GM06990 (cell line): ENCODE data around the gene ERCC6L.

Experiments
- DNase-seq: peaks from one replicate; pipeline ENCODE4 v3.0.0-alpha.2; 2011; ENCODE audit not compliant: insufficient read length; ENCODE audit errors: extremely low read depth
- H3K27me3 ChIP-seq: replicated peaks from 2 replicates; pipeline ENCODE4 v1.6.0; 2011; ENCODE audit warnings: low read length; ENCODE audit not compliant: control insufficient read depth, insufficient read depth
- H3K36me3 ChIP-seq: 2 replicates; pipeline ENCODE4 v1.5.1; 2011; ENCODE audit warnings: low read length; ENCODE audit not compliant: control insufficient read depth, insufficient read depth
- H3K4me3 ChIP-seq: replicated peaks from 2 replicates; pipeline ENCODE4 v1.5.1; 2011; ENCODE audit warnings: low read depth, mild to moderate bottlenecking, control low read depth, low read length
- TF ChIP-seq, protein P1 (sequence below): IDR thresholded peaks from 2 replicates; pipeline ENCODE4 v1.5.1; 2011; ENCODE audit warnings: low read length, control low read depth, mild to moderate bottlenecking, inconsistent platforms; ENCODE audit not compliant: insufficient read depth, poor library complexity, severe bottlenecking

Gene ERCC6L

DNA sequence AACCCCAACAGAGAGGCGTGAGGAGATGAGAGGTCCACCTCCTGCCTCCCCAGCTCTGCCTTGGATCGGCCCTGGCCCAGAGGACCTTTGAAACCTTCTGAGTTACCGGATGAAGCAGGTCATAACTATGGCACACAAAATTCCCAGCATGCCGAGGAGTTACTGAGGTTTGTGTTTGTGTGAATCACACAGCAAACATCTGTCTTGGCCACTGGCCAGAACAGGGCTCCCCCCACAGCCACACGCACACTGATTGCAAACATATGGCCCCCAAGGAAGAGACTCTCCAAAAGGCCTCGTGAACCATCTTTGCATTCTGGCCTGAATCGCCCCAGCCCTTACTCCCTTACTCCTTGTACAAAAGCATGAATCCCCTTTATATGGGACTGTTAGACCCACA, 19.3 kb upstream of the ERCC6L start:
- TF ChIP-seq, protein P1, sequence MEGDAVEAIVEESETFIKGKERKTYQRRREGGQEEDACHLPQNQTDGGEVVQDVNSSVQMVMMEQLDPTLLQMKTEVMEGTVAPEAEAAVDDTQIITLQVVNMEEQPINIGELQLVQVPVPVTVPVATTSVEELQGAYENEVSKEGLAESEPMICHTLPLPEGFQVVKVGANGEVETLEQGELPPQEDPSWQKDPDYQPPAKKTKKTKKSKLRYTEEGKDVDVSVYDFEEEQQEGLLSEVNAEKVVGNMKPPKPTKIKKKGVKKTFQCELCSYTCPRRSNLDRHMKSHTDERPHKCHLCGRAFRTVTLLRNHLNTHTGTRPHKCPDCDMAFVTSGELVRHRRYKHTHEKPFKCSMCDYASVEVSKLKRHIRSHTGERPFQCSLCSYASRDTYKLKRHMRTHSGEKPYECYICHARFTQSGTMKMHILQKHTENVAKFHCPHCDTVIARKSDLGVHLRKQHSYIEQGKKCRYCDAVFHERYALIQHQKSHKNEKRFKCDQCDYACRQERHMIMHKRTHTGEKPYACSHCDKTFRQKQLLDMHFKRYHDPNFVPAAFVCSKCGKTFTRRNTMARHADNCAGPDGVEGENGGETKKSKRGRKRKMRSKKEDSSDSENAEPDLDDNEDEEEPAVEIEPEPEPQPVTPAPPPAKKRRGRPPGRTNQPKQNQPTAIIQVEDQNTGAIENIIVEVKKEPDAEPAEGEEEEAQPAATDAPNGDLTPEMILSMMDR, result no peak
- Histone ChIP-seq H3K27me3 (no peaks in the 10 kb centered on the region; the same call in 1 of the 2 replicates), H3K36me3 (no peaks in the 10 kb centered on the region), H3K4me3 (no peak overlapping the region)
- DNase-seq, result no peak

DNA sequence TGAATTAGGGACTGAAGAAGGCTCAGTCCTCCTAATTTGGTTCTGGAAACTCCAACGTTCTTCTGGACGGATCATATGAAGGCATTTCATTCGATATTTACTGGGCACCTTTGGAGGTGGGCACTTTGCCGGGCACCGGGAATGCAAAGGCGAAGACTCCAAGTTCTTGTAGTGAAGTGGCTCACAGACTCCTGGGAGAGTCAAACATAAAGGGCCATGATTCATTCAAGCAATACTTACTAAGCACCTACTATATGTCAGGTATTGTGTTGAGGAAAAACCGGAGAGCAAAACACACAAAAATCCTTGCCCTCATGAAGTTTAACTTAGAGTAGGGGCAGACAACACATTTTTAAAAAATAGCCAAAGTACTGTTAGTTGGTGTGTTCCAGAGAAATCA, 17.0 kb upstream of the ERCC6L start:
- Histone ChIP-seq H3K4me3 (no peak overlapping the region), H3K36me3 (no peaks in the 10 kb centered on the region), H3K27me3 (no peaks in the 10 kb centered on the region; the same call in 1 of the 2 replicates)
- TF ChIP-seq, protein P1, result no peak
- no peak for DNase-seq

DNA sequence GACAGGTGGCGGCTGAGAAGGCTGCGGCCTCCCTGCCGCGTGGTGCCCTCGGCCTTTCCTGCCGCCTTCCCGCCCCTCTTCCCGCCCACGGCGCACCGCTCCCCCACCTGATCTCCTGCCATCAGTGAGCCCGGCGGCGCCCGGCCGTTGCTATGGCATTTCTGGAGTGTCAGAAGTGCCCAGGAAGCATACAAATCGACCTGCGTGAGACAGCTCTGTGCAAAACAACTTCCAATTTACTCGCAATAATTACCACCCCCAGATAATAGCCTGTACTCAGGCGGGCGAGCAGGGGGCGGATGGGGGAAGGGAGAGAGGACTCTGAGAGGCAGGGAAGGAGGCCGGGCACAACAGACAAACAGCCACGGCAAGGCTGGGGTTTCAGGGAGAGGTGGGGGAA, 16.6 kb upstream of the ERCC6L start:
- no peak for DNase-seq
- TF ChIP-seq, protein P1, result no peak
- H3K4me3 ChIP-seq, result no peak overlapping the region
- H3K27me3 ChIP-seq, result no peaks in the 10 kb centered on the region; the same call in 1 of the 2 replicates
- no peaks in the 10 kb centered on the region for H3K36me3 ChIP-seq

DNA sequence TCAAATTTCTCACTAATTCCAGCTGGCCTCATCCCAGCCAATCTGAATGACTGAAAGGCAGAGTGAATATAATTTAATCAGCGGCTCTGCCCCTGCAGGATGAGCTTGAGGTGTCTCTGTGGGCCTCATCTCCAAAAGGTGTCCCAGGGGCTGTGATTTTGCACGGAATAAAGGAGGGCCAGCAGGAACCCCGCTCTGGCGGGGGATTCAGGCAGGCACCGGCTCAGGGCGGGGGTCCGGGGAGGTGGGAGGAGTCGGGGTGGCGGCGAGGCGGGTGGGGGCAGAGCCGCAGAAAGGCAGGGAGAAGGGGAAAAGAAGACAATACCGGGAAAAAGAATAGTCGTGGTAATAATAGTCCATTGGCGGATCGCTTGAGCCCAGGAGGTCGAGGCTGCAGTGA, 16.0 kb upstream of the ERCC6L start:
- no peak for DNase-seq
- Histone ChIP-seq H3K4me3 (no peak overlapping the region), H3K36me3 (no peaks in the 10 kb centered on the region), H3K27me3 (no peaks in the 10 kb centered on the region; the same call in 1 of the 2 replicates)
- TF ChIP-seq, protein P1, result no peak

DNA sequence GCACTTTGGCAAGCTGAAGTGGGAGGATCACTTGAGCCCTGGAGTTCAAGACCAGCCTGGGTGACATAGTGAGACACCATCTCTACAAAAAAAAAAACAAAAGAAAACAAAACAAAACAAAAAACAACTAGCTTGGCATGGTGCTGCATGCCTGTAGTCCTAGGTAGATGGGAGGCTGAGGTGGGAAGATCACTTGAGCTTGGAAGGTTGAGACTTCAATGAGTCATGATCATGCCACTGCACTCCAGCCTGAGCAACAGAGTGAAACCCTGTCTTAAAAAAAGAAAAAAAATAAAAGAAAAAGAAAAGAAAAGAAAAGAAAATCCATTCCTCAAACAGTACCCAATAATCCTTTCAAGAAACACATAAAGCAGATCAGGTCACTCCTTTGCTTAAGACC, 14.9 kb upstream of the ERCC6L start:
- H3K27me3 ChIP-seq, result no peaks in the 10 kb centered on the region; the same call in 1 of the 2 replicates
- no peaks in the 10 kb centered on the region for H3K36me3 ChIP-seq
- DNase-seq, result no peak
- TF ChIP-seq, protein P1, result no peak
- H3K4me3 ChIP-seq, result no peak overlapping the region
